HG03097 (cell line): ENCODE results near the gene CDC16.
"Not testable (repeated sequence)": the region's sequence is repeated elsewhere in the genome, so short reads cannot be mapped to it uniquely, and the experiment has no call there.

Source experiments
- ATAC-seq: cut with Tn5 transposase; IDR thresholded peaks from one replicate; pipeline ENCODE4 v1.9.1; 2021; ENCODE audit not compliant: unreplicated experiment, low FRiP score

CDC16 gene

DNA sequence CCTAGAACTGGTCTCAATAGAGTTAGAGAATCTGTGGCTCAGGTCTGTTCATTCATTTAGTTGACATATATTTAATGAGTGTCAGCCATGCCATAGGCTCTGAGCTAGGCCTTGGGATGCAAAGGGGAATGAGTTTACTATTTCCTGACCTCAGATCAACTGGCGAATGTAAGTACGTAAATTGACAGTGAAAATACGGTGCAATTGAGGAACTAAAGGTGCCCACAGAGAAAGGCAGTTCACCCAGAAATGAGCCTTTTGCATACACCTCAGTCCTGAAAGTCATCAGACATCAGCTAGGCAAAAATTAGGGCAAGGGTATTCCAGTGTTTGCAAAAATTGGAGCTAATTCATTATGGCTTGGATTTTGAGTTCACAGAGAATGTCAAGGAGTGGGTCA, 26.1 kb downstream of the CDC16 start:
- ATAC-seq = no peak

- ATAC-seq = no peak
Observed at GRCh38 chr13:114261328-114261965, 26.8 kb downstream of the CDC16 start.

- no peak for ATAC-seq
Observed at GRCh38 chr13:114263578-114263977, 28.9 kb downstream of the CDC16 start.

DNA sequence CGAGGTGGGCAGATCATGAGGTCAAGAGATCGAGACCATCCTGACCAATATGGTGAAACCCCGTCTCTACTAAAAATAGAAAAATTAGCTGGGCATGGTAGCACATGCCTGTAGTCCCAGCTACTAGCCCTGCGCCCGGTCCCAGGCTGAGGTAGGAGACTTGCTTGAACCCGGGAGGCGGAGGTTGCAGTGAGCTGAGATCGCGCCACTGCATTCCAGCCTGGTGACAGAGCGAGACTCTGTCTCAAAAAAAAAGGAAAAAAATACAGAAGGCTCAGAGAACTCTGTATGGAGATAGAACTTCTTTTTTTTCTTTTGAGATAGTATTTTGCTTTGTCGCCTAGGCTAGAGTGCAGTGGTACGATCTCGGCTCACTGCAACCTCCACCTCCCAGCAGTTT, 29.6 kb downstream of the CDC16 start:
- ATAC-seq = not testable (repeated sequence)

DNA sequence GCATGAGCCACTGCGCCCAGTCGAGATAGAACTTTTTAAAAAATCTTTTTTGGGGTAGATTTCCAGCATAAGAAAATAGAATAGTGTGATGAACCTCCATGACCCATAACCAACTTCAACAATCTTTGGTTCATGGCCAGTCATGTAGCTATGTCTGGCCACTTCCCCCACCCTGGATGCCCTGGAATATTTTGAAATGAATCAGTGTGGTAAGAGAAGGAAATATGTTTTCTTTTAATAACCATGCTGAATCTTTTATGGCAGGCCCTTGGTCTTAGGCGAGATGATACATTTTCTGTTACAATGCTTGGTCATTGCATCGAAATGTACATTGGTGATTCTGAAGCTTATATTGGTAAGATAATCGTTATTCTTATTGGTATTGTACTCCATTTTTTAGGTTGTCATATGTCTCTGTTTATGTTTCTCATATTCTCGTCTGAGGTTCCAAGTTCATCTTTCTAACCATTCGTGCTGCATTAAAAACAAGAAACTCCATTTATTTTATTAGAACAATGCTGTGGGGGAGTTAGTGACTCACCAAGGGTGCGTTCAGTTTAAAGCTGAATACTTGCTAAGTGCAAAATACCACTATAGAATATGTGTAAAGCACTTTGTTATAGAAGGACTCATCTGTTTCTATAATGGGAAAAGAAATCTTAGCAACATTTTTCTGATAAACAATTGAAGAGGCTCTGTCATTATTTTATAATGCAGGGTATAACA, 30.4 kb downstream of the CDC16 start:
- no peak for ATAC-seq

DNA sequence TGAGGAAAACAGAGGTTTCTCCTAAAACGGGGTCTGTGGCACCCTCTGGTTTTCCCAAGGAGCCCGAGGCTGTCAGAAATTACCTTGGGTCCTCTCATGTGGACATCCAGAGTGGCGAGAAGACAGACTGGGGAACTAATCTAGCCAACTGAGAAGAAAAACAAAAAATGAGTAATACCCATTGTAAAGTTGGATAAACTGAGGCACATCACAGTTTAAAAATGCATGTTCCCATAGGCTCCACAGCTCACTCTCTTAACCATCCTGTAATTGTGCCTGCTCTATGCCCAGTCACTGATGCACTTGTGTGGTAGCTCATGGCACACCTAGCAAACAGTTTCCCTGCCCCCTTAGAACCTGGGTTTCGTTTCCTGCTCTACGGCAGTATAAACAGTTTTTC, 31.5 kb downstream of the CDC16 start:
- ATAC-seq = no peak

GRCh38 chr13:114268344-114269280, 33.9 kb downstream of the CDC16 start:
- no peak for ATAC-seq

- no peak for ATAC-seq
Observed at GRCh38 chr13:114269281-114269770, 34.6 kb downstream of the CDC16 start.

DNA sequence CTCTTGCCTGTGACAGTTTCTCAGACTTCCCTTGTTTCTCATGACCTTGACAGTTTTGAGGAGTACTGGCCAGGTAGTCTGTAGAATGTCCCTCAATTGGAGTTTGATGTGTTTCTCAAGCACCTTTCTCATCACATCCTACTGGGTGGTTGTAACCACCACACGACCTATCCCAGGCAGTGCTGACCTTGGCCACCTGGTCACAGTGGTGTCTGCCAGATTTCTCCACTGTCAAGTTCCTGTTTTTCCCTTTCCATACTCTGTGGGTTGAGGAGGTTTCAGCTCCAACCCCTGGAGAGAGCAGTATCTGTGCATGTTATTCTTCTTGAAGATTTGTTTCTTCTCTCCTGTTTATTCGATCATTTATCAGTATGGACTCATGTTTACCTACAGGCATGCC, 38.3 kb downstream of the CDC16 start:
- no peak for ATAC-seq

GRCh38 chr13:114275304-114275703, 40.6 kb downstream of the CDC16 start:
- no peak for ATAC-seq

GRCh38 chr13:114279146-114279545, 44.4 kb downstream of the CDC16 start:
- no peak for ATAC-seq

DNA sequence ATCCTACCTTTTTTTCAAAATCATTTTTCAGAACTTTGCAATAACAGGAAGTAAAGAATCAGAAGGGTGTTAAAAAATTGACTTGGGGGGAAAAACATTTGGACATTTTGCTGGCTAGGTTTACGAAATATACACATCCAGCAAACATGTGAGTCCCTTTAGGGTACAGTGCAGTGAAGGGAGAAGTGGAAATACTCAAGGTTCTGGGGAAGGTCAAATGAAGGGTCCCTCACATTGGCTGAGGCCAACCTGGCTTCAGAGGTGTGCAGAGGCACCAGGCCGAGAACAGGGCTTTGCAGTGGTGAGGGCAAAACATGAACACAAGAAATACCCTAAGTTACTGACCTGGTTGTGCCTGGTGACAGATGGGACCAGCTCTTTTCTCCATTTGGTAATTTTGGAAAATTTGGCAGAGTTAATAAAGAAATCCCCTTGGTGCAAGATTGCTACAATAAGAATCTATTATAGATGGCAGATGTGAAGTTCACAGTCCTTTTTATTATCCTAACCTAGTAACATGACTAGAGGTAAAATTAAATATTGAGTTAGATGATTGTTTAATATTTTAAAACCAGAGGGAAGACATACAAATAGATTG, 45.2 kb downstream of the CDC16 start:
- no peak for ATAC-seq

DNA sequence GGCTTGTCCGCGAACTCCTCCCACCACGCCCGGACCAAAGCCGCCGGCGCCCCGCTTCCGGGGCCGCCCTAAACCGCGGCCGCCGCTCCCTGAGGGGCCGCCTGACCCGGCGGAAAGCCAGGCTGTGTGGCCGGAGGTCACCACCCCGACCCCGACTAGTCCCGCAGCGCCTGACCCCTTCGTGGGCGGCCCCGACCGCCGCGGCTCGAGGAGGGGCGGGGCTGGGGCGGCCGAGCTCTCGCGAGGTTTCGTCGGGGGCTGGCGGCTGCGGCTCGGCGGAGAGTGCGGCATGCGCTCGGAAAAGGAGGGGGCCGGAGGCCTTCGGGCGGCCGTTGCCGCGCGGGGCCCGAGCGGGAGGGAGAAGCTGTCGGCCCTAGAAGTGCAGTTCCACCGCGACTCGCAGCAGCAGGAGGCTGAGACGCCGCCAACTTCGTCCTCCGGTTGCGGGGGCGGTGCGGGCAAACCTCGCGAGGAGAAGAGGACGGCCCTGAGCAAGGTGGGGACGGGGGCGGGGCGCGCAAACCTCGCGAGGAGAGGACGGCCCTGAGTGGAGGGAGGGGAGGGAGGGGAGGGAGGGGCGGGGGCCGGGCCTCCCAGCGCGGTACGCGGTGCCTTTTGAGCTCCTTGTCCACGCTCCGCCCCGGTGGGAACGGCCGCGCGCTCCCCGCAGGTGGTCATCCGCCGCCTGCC, 46.8 kb downstream of the CDC16 start, which contains the start of gene UPF3A:
Gene UPF3A, plus strand, starts transcription at position 251 of the 690 bp plus-strand sequence. Its CDS starts 39 bp downstream, at position 290.
- peak; percentile 67 for ATAC-seq

DNA sequence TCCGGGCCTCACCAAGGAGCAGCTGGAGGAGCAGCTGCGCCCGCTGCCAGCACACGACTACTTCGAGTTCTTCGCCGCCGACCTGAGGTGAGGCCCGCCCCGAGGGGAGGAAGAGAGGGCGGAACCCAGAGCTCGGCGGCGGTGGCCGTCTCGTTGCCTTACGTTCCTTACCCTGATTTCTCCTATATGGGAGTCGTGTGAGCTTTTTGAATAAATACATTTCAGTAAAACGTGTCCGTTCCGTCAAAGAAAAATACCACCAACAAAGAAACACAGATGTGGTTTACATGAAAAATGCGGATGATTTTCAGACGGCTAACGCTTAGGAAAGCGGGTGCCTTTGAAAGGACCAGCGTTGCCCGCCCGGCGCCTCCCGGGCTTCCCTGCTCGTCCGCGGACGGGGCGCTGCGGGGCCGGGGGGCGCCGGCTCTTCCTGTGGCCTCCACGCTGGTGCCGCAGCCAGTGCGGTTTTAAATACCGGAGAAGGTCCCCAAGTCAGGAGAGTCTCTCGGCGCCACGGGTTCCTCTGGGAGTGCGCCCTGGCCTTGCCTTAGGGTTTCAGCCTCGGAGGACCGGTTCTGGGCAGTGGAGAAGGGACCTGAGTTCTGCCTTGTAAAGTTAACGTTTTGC, 47.5 kb downstream of the CDC16 start:
- ATAC-seq = peak; percentile 46

DNA sequence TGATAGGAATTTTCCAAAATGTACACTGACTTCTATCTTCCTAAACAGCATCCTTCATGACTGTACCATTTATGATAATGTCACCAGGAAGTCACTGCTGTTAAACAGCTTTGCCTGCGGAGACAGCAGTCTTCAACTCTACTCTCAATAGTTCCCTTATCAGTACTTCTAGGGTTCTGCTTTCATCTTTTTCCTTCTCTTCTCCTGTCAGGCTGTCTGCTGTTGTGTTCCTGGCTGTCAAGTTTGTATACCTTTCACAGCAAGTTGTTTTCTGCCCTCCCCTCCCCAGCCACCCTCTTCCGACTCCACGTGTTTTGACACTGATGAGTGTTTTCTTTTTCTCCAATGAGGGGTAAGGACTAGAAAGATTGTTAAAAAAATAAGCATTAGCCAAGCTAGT, 48.9 kb downstream of the CDC16 start:
- no peak for ATAC-seq

GRCh38 chr13:114284680-114285079, 50.0 kb downstream of the CDC16 start:
- no peak for ATAC-seq

- ATAC-seq = no peak
Observed at GRCh38 chr13:114285166-114285808, 50.6 kb downstream of the CDC16 start.

DNA sequence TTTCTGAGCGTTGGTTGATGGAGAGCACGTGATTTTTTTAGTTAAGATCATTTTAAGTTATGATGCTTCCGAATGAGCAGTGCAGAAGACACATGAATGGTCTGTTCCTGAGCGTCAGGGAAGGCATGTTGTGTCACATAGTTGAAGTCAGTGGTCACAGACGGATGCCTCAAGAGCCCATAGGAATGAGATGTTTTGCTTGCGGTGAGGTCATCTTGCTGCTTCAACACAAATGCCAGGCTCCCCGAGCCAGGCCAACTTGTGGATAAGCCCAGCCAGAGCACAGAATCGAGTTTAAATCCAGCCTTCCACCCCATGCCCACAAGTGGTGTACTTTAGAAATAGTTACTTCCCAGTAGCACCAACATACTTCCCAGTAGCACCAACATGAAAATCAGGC, 52.1 kb downstream of the CDC16 start:
- no peak for ATAC-seq

DNA sequence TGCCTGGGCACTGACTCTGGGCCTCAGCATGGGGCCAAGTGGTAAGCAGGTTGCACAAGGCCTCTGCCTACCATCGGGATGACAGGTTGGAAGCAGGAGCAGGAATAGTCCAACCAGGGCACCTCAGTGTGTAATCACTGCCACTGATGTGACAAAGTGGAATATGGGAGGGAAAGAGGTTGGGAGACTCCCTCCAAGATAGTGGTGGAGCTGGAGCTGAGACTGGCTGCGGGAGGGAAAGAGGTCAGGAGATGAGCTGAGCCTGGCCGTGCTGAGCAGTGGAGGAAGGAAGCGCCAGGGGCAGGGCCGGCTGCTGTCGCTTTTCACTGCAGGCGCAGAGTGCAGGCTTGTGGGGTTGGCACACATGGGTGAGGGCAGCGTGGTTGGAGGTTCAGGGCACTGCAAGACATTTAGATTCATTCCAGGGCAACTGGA, 53.5 kb downstream of the CDC16 start:
- no peak for ATAC-seq
